ENCODE measurements around the gene E4F1. TPM values are rescaled to one million over a fixed set of nuclear protein-coding genes. Genes with fewer than 3 reads are reported as not detected.

The E4F1 gene
- total and polyA plus RNA-seq, 3 donors from 2014 or later, result 20.0 to 69.4 (median 57.4) TPM

DNA sequence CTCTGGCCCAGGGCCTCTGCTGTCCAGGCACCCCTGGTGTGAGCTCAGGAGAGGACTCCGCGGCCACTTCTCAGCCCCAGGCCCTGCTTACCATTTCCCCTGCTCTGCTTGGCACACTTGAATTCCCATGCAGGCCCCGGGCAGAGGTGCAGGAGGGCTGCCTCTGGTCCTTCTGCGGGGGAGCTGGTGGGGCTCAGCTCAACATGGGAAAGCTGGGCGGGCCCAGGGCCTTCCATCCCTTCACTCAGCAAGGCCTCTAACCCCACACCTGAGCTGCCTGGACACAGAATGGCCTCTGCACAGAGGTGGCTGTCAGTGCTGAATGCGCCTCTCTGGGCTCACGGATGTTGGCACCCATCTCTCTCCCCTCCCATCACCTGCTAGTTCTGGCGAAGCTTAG, 57.1 kb downstream of the E4F1 start:
- H3K4me3 ChIP-seq, result no peak overlapping the region
- intact Hi-C loops (cut with DNase I; ENCODE audit: low total_unique reads), result no loop called here
- DNase-seq, result no peak
- no peaks in the 10 kb centered on the region for H3K36me3 ChIP-seq (ENCODE audit: low read depth, missing control alignments)
- H3K27ac ChIP-seq, result no peak overlapping the region
- no peaks in the 10 kb centered on the region for H3K9me3 ChIP-seq
- no peaks in the 10 kb centered on the region for H3K4me1 ChIP-seq
- TF ChIP-seq CTCF (IDR thresholded peaks at IDR 0.05) (no peak), POLR2A (IDR thresholded peaks at IDR 0.05) (no peak)
- 87 to 93% methylated on average over 3 to 7 of the region's 8 CpGs for WGBS, 2 donors
- H3K27me3 ChIP-seq, result no peaks in the 10 kb centered on the region

DNA sequence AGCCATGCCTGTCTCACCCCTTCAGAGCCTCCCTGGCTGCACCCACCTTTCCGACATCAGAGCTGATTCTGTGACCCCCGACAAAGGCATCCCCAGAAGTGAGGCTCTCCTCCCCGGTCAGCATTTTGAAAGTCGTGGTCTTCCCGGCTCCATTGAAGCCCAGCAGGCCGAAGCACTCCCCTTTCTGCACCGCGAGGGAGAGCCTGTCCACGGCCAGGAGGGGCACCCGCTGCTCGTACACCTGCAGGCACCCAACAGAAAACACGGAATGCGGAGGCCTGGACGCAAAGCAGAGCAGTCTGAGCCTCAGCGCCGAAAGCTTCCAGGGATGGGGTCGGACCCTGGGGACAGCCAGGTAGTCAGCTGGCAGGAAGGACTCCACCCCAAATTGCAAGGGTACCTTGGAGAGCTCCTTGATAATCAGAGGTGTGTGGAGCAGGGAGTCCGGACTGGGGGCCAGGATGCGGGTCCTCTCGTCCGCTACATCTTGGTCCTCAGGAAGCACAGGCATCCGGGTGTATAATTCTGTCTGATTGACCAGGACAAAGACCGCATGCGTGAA, 57.7 kb downstream of the E4F1 start:
- WGBS, 2 donors, result 86 to 92% methylated on average over 18 to 24 of the region's 24 CpGs
- no peak for DNase-seq
- H3K27ac ChIP-seq, result no peak overlapping the region
- H3K9me3 ChIP-seq, result no peaks in the 10 kb centered on the region
- intact Hi-C loops (cut with DNase I; ENCODE audit: low total_unique reads), result no loop called here
- H3K27me3 ChIP-seq, result no peaks in the 10 kb centered on the region
- no peak for TF ChIP-seq POLR2A (IDR thresholded peaks at IDR 0.05)
- TF ChIP-seq CTCF (IDR thresholded peaks at IDR 0.05), result no peak
- no peak overlapping the region for H3K4me3 ChIP-seq
- no peaks in the 10 kb centered on the region for H3K4me1 ChIP-seq
- H3K36me3 ChIP-seq (ENCODE audit: low read depth, missing control alignments), result no peaks in the 10 kb centered on the region

GRCh38 chr16:2282262-2282661, 58.9 kb downstream of the E4F1 start:
- H3K27ac ChIP-seq, result no peak overlapping the region
- intact Hi-C loops (cut with DNase I; ENCODE audit: low total_unique reads), result no loop called here
- no peaks in the 10 kb centered on the region for H3K9me3 ChIP-seq
- DNase-seq, result no peak
- H3K27me3 ChIP-seq, result no peaks in the 10 kb centered on the region
- no peak for TF ChIP-seq POLR2A (IDR thresholded peaks at IDR 0.05)
- TF ChIP-seq CTCF (IDR thresholded peaks at IDR 0.05), result no peak
- H3K36me3 ChIP-seq (ENCODE audit: low read depth, missing control alignments), result no peaks in the 10 kb centered on the region
- WGBS, 2 donors, result 74 to 92% methylated on average over 5 of the region's 5 CpGs
- no peaks in the 10 kb centered on the region for H3K4me1 ChIP-seq
- H3K4me3 ChIP-seq, result no peak overlapping the region

- Histone ChIP-seq H3K4me1 (no peaks in the 10 kb centered on the region), H3K4me3 (no peak overlapping the region), H3K36me3 (ENCODE audit: low read depth, missing control alignments) (no peaks in the 10 kb centered on the region), H3K27ac (no peak overlapping the region), H3K27me3 (no peaks in the 10 kb centered on the region), H3K9me3 (no peaks in the 10 kb centered on the region)
- TF ChIP-seq CTCF (IDR thresholded peaks at IDR 0.05) (no peak), POLR2A (IDR thresholded peaks at IDR 0.05) (no peak)
- intact Hi-C loops (cut with DNase I; ENCODE audit: low total_unique reads), result no loop called here
- DNase-seq, result no peak
- 91 to 96% methylated on average over 16 to 26 of the region's 26 CpGs for WGBS, 2 donors
Measured at GRCh38 chr16:2282866-2283555, 59.6 kb downstream of the E4F1 start.

All from testis (tissue), 3 donors.